Right lobe of liver (tissue), 6 donors: Measurements from ENCODE around the gene OCRL. TPM values are rescaled to one million over a fixed set of nuclear protein-coding genes. Genes with fewer than 3 reads are reported as not detected.
"Not testable (repeated sequence)": the region's sequence is repeated elsewhere in the genome, so short reads cannot be mapped to it uniquely, and the experiment has no call there.

ENCODE experiments used
- ATAC-seq, 4 donors: fragments of 200-7000 bp; cut with Tn5 transposase; one replicate each; pipeline ENCODE4 v1.9.1; 2020; ENCODE audit warnings: mild to moderate bottlenecking in 4 of 4, moderate library complexity in 4 of 4
- DNase-seq, 3 donors: peaks; one replicate each; pipeline ENCODE4 v3.0.0-alpha.2; 2020
- H3K27ac ChIP-seq, 3 donors: fragments of 200-600 bp; one replicate each; pipeline ENCODE4 v1.8.0; 2022
- H3K27me3 ChIP-seq, 2 donors: fragments of 200-600 bp; one replicate each; pipeline ENCODE4 v1.8.0; 2022
- H3K36me3 ChIP-seq, 4 donors: fragments of 200-600 bp; sonication (generic) in 1 of 4; one replicate each; pipeline versions ENCODE4 v1.5.1 to v1.8.0; 2017 to 2022; ENCODE audit warnings: control low read depth in 1 of 4
- H3K4me1 ChIP-seq, 4 donors: fragments of 200-600 bp; sonication (generic) in 1 of 4; one replicate each; pipeline versions ENCODE4 v1.5.1 to v1.8.0; 2017 to 2022; ENCODE audit warnings: control low read depth in 1 of 4
- H3K4me3 ChIP-seq, 3 donors: fragments of 200-600 bp; one replicate each; pipeline ENCODE4 v1.8.0; 2022
- H3K9me3 ChIP-seq, 4 donors: fragments of 200-600 bp; sonication (generic) in 1 of 4; one replicate each; pipeline versions ENCODE4 v1.5.1 to v1.8.0; 2017 to 2022; ENCODE audit warnings: control low read depth in 1 of 4
- POLR2A ChIP-seq: fragments of 450-650 bp; IDR thresholded peaks from one replicate; pipeline ENCODE4 v1.6.1; 2017; ENCODE audit warnings: antibody characterized with exemption, mild to moderate bottlenecking
- WGBS: methylation state at CpG from one replicate; pipeline ENCODE4 v1.1.6; 2018; ENCODE audit warnings: low coverage, low lambda C conversion rate; ENCODE audit not compliant: insufficient coverage; ENCODE audit errors: missing lambda C conversion rate; 5-methylcytosine and 5-hydroxymethylcytosine counted together
- intact Hi-C, 2 donors: fragments of 100-400 bp; cut with DNase I; formaldehyde crosslinking; loops; one replicate each; pipeline versions ENCODE4 v1.11.2 to v1.14.1; 2022
- total RNA-seq, 6 experiments: library from RNA; depleted of rRNA in 2 of 6; stranded (reverse); fragments of >200 nt in 2 of 6; fragmentation: NEBNext Ultra II Directional in 3 of 6; extraction: Animal tissue kit (Norgen Biotek cat#: 25700) in 3 of 6; gene quantifications; one replicate each; pipeline versions ENCODE4 v1.1.0 to v1.2.4, GENCODE V29; 2016 to 2023
- TF ChIP-seq, protein P1 (sequence below), 4 donors: fragments of 200-600 bp in 3 of 4; fragments of 450-650 bp in 1 of 4; IDR thresholded peaks; one replicate each; pipeline versions ENCODE4 v1.5.1 to v1.8.0; 2016 to 2022; ENCODE audit warnings: antibody characterized with exemption in 4 of 4, mild to moderate bottlenecking in 2 of 4
- donor health status: DM: no; HTN: yes; CAD: no.
- donor health status: DM: no; HTN: no; CAD: no.
- donor health status: DM: no; HTN: no; CAD: no.
- donor health status: DM: no; HTN: yes; CAD: no.
- donor health status: DM: no; HTN: yes; CAD: no.

Gene OCRL
- total RNA-seq, 6 experiments from 2014 or later, result 7.6 to 11.4 (median 8.8) TPM

GRCh38 chrX:129559783-129560182, 19.7 kb downstream of the OCRL start:
- no peak overlapping the region for H3K4me3 ChIP-seq
- no peaks in the 10 kb centered on the region for H3K9me3 ChIP-seq
- H3K27me3 ChIP-seq, result no peaks in the 10 kb centered on the region
- peaks cover 0 to 46% (median 9%) of the 10 kb centered on the region in 4 donors for H3K36me3 ChIP-seq
- DNase-seq (no peak), ATAC-seq (no peak)
- TF ChIP-seq POLR2A, result no peak
- TF ChIP-seq, protein P1, sequence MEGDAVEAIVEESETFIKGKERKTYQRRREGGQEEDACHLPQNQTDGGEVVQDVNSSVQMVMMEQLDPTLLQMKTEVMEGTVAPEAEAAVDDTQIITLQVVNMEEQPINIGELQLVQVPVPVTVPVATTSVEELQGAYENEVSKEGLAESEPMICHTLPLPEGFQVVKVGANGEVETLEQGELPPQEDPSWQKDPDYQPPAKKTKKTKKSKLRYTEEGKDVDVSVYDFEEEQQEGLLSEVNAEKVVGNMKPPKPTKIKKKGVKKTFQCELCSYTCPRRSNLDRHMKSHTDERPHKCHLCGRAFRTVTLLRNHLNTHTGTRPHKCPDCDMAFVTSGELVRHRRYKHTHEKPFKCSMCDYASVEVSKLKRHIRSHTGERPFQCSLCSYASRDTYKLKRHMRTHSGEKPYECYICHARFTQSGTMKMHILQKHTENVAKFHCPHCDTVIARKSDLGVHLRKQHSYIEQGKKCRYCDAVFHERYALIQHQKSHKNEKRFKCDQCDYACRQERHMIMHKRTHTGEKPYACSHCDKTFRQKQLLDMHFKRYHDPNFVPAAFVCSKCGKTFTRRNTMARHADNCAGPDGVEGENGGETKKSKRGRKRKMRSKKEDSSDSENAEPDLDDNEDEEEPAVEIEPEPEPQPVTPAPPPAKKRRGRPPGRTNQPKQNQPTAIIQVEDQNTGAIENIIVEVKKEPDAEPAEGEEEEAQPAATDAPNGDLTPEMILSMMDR (IDR thresholded peaks at IDR 0.05), result no peak
- intact Hi-C loops, result no loop called here
- no peak overlapping the region for H3K27ac ChIP-seq
- no peaks in the 10 kb centered on the region for H3K4me1 ChIP-seq
- WGBS, result 75% methylated on average over 1 of the region's 1 CpG

DNA sequence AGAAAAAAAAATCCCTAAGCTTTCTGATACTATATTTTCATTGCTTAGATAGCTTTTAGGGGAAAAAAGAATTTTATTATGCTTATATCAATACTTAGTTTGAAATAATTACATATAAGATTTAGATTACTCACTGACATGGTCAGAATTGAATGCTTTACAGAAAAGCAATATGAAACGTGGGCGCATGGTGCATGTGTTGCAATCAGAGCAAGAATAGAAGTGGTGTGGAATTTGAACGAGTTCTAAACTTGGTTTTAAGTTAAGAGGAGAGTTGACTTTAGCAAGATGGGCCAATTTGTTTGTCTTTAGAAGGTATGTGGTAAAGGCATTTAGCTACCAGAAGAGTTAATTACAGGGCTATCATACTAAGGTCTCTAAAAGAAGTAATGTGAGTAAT, 21.4 kb downstream of the OCRL start:
- H3K27ac ChIP-seq, result no peak overlapping the region
- 18% methylated on average over 3 of the region's 3 CpGs for WGBS
- H3K9me3 ChIP-seq, result no peaks in the 10 kb centered on the region
- ATAC-seq, result no peak
- no peak for DNase-seq
- TF ChIP-seq POLR2A, result no peak
- TF ChIP-seq, protein P1 (IDR thresholded peaks at IDR 0.05), result no peak
- no peaks in the 10 kb centered on the region for H3K4me1 ChIP-seq
- intact Hi-C loops, result no loop called here
- peaks cover 0 to 46% (median 9%) of the 10 kb centered on the region in 4 donors for H3K36me3 ChIP-seq
- no peaks in the 10 kb centered on the region for H3K27me3 ChIP-seq
- H3K4me3 ChIP-seq, result no peak overlapping the region

DNA sequence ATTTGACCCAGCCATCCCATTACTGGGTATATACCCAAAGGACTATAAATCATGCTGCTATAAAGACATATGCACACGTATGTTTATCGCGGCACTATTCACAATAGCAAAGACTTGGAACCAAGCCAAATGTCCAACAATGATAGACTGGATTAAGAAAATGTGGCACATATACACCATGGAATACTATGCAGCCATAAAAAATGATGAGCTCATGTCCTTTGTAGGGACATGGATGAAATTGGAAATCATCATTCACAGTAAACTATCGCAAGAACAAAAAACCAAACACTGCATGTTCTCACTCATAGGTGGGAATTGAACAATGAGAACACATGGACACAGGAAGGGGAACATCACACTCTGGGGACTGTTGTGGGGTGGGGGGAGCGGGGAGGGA, 24.3 kb downstream of the OCRL start:
- WGBS, result 100% methylated on average over 1 of the region's 5 CpGs
- intact Hi-C loops, result not testable (repeated sequence)

DNA sequence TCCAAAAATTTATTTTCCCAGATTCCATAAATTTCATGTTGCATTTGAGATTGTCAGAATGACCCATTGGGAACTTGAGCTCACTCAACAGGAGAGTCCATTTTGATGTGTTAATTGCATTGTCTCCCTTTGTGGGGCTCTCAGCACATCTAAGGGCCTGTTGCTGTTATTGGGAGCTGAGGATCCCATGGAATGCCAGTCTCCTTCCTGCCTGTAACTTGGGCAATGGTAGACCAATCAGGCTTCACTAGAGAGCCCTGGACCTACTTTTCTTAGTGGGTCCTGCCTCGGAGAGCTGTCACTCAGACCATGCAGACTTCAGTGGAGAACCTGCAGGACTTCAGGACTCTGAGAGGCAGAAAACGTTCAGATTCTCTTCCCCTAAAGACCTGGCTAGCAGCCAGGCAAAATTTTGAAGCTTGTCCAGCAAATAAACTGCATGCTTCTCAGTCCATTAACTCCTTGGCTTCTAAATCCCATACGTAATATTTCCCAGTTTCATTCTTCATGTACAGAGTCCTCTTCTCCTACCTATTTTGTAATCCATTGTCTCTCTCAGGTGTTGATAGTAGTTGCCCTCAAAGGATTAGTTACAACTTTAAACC, 25.1 kb downstream of the OCRL start:
- Histone ChIP-seq H3K36me3 (peaks cover 0 to 26% (median 3%) of the 10 kb centered on the region in 4 donors), H3K4me1 (no peaks in the 10 kb centered on the region), H3K9me3 (no peaks in the 10 kb centered on the region), H3K4me3 (no peak overlapping the region), H3K27me3 (no peaks in the 10 kb centered on the region), H3K27ac (no peak overlapping the region)
- DNase-seq (no peak), ATAC-seq (no peak)
- 14% methylated on average over 2 of the region's 3 CpGs for WGBS
- TF ChIP-seq, protein P1 (IDR thresholded peaks at IDR 0.05), result no peak
- no peak for TF ChIP-seq POLR2A
- intact Hi-C loops, result no loop called here

More for the DNA sequence above, 24.3 kb downstream of the OCRL start:
- not testable (repeated sequence) for H3K4me1 ChIP-seq, ATAC-seq, H3K27ac ChIP-seq, H3K27me3 ChIP-seq, H3K9me3 ChIP-seq, H3K4me3 ChIP-seq, DNase-seq
- peaks cover 0 to 32% (median 7%) of the 10 kb centered on the region in 4 donors for H3K36me3 ChIP-seq

DNA sequence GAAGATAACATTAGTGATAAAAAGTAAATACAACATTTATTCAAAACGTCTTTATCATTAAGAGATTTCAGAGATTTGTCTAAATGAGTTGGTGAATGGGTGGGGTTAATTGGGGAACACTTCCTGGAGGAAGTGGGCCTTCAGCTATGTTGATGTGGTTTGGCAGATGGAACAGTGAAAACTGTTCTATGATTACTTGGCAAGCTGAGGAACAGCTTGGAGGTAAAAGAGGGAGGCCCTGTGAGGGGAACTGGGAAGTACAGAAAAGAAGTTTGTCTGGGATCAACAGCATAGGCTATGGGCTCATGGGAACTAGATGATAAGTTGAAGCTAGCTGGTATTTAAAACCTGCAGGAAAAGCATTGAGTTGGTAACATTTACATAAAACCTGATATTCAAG, 26.0 kb downstream of the OCRL start:
- no peak for ATAC-seq
- no peak overlapping the region for H3K4me3 ChIP-seq
- peaks cover 0 to 31% (median 5%) of the 10 kb centered on the region in 4 donors for H3K36me3 ChIP-seq
- no peaks in the 10 kb centered on the region for H3K4me1 ChIP-seq
- no peak for TF ChIP-seq POLR2A
- TF ChIP-seq, protein P1 (IDR thresholded peaks at IDR 0.05), result no peak
- no peak for DNase-seq
- WGBS, result 19% methylated on average over 1 of the region's 1 CpG
- intact Hi-C loops, result no loop called here
- no peak overlapping the region for H3K27ac ChIP-seq
- no peaks in the 10 kb centered on the region for H3K27me3 ChIP-seq
- no peaks in the 10 kb centered on the region for H3K9me3 ChIP-seq
